ENCODE results near the gene CKAP2. TPM values are rescaled to one million over a fixed set of nuclear protein-coding genes. Genes with fewer than 3 reads are reported as not detected.
"Not testable (repeated sequence)": the region's sequence is repeated elsewhere in the genome, so short reads cannot be mapped to it uniquely, and the experiment has no call there.

Gene CKAP2
- total RNA-seq, 3 donors from 2014 or later = 5.7 to 18.8 (median 9.8) TPM

GRCh38 chr13:52491015-52491414 is 35.7 kb downstream of the CKAP2 start:
- ATAC-seq; H3K36me3 ChIP-seq (ENCODE audit: low read depth); DNase-seq; intact Hi-C loops (cut with DNase I, micrococcal nuclease); H3K9me3 ChIP-seq; H3K4me3 ChIP-seq; H3K4me1 ChIP-seq (ENCODE audit: low read depth): not testable (repeated sequence)

GRCh38 chr13:52494241-52494640 is 39.0 kb downstream of the CKAP2 start:
- H3K4me3 ChIP-seq; intact Hi-C loops (cut with DNase I, micrococcal nuclease); H3K4me1 ChIP-seq (ENCODE audit: low read depth); H3K9me3 ChIP-seq; ATAC-seq; DNase-seq; H3K36me3 ChIP-seq (ENCODE audit: low read depth): not testable (repeated sequence)

GRCh38 chr13:52497979-52498378 is 42.7 kb downstream of the CKAP2 start:
- H3K4me1 ChIP-seq (ENCODE audit: low read depth); ATAC-seq; H3K9me3 ChIP-seq; intact Hi-C loops (cut with DNase I, micrococcal nuclease); H3K4me3 ChIP-seq; H3K36me3 ChIP-seq (ENCODE audit: low read depth); DNase-seq: not testable (repeated sequence)

DNA sequence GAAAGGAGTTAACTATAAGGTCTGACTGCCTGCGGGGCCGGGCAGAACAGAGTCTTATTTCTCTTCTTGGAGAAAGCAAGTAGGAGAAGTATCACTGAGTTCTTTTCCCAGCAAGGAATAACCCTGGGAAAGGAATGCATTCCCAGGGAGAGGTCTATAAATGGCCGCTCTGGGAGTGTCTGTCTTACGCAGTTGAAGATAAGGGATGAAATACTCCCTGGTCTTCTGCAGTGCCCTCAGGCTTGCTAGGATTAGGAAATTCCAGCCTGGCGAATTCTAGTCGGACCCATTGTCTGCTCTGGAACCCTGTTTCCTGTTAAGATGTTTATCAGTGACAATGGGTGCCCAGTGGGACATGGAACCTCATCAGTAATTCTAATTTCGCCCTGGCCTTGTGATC is 47.0 kb downstream of the CKAP2 start:
- intact Hi-C loops (cut with DNase I, micrococcal nuclease); ATAC-seq: not testable (repeated sequence)

DNA sequence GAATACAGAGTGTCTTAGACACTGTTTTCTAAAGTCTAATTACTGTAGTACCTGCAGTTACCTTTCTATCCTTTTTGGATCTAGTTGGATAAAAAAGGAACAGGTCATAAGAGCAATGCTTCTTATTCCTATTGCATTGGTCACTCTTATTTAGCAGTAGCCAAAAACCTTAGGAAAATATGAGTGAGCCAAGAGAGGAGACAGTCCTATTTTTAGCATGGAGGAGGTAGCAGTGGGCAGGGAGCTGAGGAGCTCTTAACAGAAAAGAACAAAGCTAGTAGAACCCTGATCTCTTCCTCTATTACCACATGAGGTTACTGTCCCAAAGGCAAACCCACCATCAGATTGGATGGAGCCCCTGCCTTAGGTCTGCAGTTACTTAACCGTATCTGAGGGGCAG is 50.6 kb downstream of the CKAP2 start:
- H3K4me1 ChIP-seq (ENCODE audit: low read depth); H3K9me3 ChIP-seq; H3K36me3 ChIP-seq (ENCODE audit: low read depth); ATAC-seq; intact Hi-C loops (cut with DNase I, micrococcal nuclease); DNase-seq; H3K4me3 ChIP-seq: not testable (repeated sequence)

More for the DNA sequence above, 47.0 kb downstream of the CKAP2 start:
- not testable (repeated sequence) for DNase-seq; H3K4me3 ChIP-seq; H3K4me1 ChIP-seq (ENCODE audit: low read depth); H3K36me3 ChIP-seq (ENCODE audit: low read depth); H3K9me3 ChIP-seq

DNA sequence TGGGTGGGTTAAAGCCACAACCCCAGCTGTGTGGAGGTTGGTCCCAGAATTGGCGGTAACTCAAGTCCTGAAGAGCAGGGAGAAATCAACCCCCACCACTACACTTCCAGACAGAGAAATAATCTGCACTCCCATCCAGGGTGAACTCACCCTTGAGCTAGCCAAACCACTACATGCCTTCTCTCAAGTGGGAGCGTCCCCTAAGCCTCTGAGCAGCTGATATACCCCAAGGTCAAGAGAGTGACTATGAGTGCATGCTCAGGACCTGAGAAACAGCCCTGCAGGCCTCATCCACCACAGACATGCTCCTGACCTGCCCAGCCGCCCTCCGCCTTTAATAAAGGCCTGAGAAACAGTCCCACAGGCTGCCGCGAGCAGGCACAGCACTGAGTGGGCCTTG is 54.3 kb downstream of the CKAP2 start:
- H3K4me3 ChIP-seq; intact Hi-C loops (cut with DNase I, micrococcal nuclease); H3K9me3 ChIP-seq; DNase-seq; H3K4me1 ChIP-seq (ENCODE audit: low read depth); H3K36me3 ChIP-seq (ENCODE audit: low read depth); ATAC-seq: not testable (repeated sequence)

GRCh38 chr13:52510221-52510797 is 55.0 kb downstream of the CKAP2 start:
- H3K36me3 ChIP-seq (ENCODE audit: low read depth); H3K4me1 ChIP-seq (ENCODE audit: low read depth); ATAC-seq; H3K9me3 ChIP-seq; H3K4me3 ChIP-seq; intact Hi-C loops (cut with DNase I, micrococcal nuclease); DNase-seq: not testable (repeated sequence)

DNA sequence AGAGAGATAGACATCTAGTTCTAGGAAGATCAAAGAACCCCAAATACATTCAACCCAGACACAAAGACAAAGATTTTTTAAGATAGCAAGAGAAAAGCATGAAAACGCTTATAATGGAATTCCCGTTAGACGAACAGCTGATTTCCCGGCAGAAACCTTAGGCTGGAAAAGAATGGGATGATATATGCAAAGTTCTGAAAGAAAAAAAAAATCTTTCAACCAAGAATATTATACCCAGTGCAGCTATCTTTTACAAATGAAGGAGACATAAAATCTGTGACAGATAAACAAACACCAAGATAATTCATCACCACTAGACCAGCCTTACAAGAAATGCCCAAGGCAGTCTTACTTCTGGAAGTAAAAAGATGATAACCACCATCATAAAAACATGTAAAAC is 56.3 kb downstream of the CKAP2 start:
- H3K4me3 ChIP-seq; intact Hi-C loops (cut with DNase I, micrococcal nuclease); H3K36me3 ChIP-seq (ENCODE audit: low read depth): not testable (repeated sequence)

GRCh38 chr13:52513957-52514596 is 58.8 kb downstream of the CKAP2 start:
- H3K4me3 ChIP-seq; H3K4me1 ChIP-seq (ENCODE audit: low read depth); DNase-seq; H3K9me3 ChIP-seq; intact Hi-C loops (cut with DNase I, micrococcal nuclease); ATAC-seq; H3K36me3 ChIP-seq (ENCODE audit: low read depth): not testable (repeated sequence)

More for the DNA sequence above, 56.3 kb downstream of the CKAP2 start:
- H3K9me3 ChIP-seq; DNase-seq; H3K4me1 ChIP-seq (ENCODE audit: low read depth); ATAC-seq: not testable (repeated sequence)

DNA sequence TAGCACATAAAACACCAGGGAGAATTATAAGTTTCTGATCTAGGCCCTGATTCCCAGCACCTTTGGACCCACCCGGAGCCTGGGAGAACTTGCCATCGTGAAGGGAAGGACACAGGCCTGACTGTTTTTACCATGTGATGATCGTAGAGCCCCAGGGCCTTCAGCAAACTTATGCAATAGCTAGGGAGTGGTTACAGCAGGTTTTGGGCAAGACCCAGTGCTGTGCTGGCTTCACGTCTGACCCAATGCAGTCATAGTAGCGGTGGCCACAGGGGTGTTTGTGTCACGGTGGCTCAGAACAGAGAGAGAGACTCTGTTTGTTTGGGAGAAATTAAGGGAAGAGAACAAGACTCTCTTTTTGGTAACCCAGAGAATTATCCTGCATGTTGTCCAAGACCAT is 68.0 kb downstream of the CKAP2 start:
- H3K36me3 ChIP-seq (ENCODE audit: low read depth); DNase-seq; H3K4me1 ChIP-seq (ENCODE audit: low read depth); H3K9me3 ChIP-seq; intact Hi-C loops (cut with DNase I, micrococcal nuclease); H3K4me3 ChIP-seq; ATAC-seq: not testable (repeated sequence)

Other genes starting within 250 kb of the CKAP2 start
- gene THSD1, start 49.3 kb upstream of the CKAP2 start, total RNA-seq = 1 to 10 TPM; 1.2 to 3.2 (median 2.0) TPM
- gene VPS36, start 4.8 kb upstream of the CKAP2 start, total RNA-seq = 10 to 100 TPM; 44.3 to 71.3 (median 58.1) TPM
- gene HNRNPA1L2, start 187.0 kb downstream of the CKAP2 start, total RNA-seq = 1 to 10 TPM; 4.5 to 5.2 (median 5.0) TPM
- gene SUGT1, start 197.4 kb downstream of the CKAP2 start, total RNA-seq = 10 to 100 TPM; 41.3 to 57.7 (median 44.6) TPM